Trophoblast cell (in vitro differentiated cells and primary cell): ENCODE results near the gene RTP2. TPM values are rescaled to one million over a fixed set of nuclear protein-coding genes. Genes with fewer than 3 reads are reported as not detected.

Experiments
- DNase-seq, 2 donors: peaks; one replicate each; pipeline ENCODE4 v3.0.0-alpha.2; 2016
- H2AFZ ChIP-seq: 2 replicates; pipeline ENCODE4 v1.6.1; 2013; ENCODE audit warnings: low read length, moderate library complexity, mild to moderate bottlenecking; ENCODE audit not compliant: insufficient read depth, poor library complexity
- H2AK5ac ChIP-seq: 2 replicates; pipeline ENCODE4 v1.6.1; 2013; ENCODE audit warnings: mild to moderate bottlenecking, low read length
- H2BK120ac ChIP-seq: 2 replicates; pipeline ENCODE4 v1.6.1; 2013; ENCODE audit warnings: low read length, mild to moderate bottlenecking, moderate library complexity; ENCODE audit not compliant: insufficient read depth, poor library complexity
- H2BK12ac ChIP-seq: 2 replicates; pipeline ENCODE4 v1.6.1; 2013; ENCODE audit warnings: mild to moderate bottlenecking, low read length, moderate library complexity
- H2BK5ac ChIP-seq: 2 replicates; pipeline ENCODE4 v1.6.1; 2013; ENCODE audit warnings: low read length, low read depth, moderate library complexity, mild to moderate bottlenecking; ENCODE audit not compliant: poor library complexity
- H3K14ac ChIP-seq: 2 replicates; pipeline ENCODE4 v1.6.1; 2013; ENCODE audit warnings: mild to moderate bottlenecking, low read length
- H3K18ac ChIP-seq: 2 replicates; pipeline ENCODE4 v1.6.1; 2013; ENCODE audit warnings: mild to moderate bottlenecking, low read length
- H3K23ac ChIP-seq: 2 replicates; pipeline ENCODE4 v1.6.1; 2013; ENCODE audit warnings: low read length
- H3K27ac ChIP-seq: 2 replicates; pipeline ENCODE4 v1.5.1; 2013; ENCODE audit warnings: low read depth, mild to moderate bottlenecking, inconsistent platforms, low read length, moderate library complexity
- H3K27me3 ChIP-seq: 2 replicates; pipeline ENCODE4 v1.6.1; 2013; ENCODE audit warnings: inconsistent platforms, mild to moderate bottlenecking, low read length, moderate library complexity; ENCODE audit not compliant: insufficient read depth
- H3K36me3 ChIP-seq, 2 experiments: 1 replicate in 1 of 2; 2 replicates in 1 of 2; pipeline ENCODE4 v1.6.1; 2013; ENCODE audit warnings: low read length in 2 of 2, mild to moderate bottlenecking in 2 of 2, moderate library complexity in 1 of 2; ENCODE audit not compliant: insufficient read depth in 2 of 2, control insufficient read depth in 1 of 2
- H3K4ac ChIP-seq: 2 replicates; pipeline ENCODE4 v1.6.1; 2013; ENCODE audit warnings: low read depth, mild to moderate bottlenecking, low read length, moderate library complexity
- H3K4me1 ChIP-seq, 2 experiments: 1 replicate in 1 of 2; 2 replicates in 1 of 2; pipeline ENCODE4 v1.6.1; 2013; ENCODE audit warnings: low read length in 2 of 2, mild to moderate bottlenecking in 2 of 2, moderate library complexity in 1 of 2; ENCODE audit not compliant: insufficient read depth in 2 of 2, control insufficient read depth in 1 of 2
- H3K4me2 ChIP-seq: 2 replicates; pipeline ENCODE4 v1.6.1; 2013; ENCODE audit warnings: inconsistent platforms, mild to moderate bottlenecking, low read length, moderate library complexity
- H3K4me3 ChIP-seq: 2 replicates; pipeline ENCODE4 v1.5.1; 2013; ENCODE audit warnings: mild to moderate bottlenecking, low read depth, low read length, inconsistent platforms
- H3K79me1 ChIP-seq: one replicate; pipeline ENCODE4 v1.6.1; 2013; ENCODE audit warnings: low read length
- H3K79me2 ChIP-seq: 2 replicates; pipeline ENCODE4 v1.6.1; 2013; ENCODE audit warnings: low read length, mild to moderate bottlenecking; ENCODE audit not compliant: control insufficient read depth, insufficient read depth, poor library complexity
- H3K9ac ChIP-seq: 2 replicates; pipeline ENCODE4 v1.6.1; 2013; ENCODE audit warnings: mild to moderate bottlenecking, low read length
- H3K9me3 ChIP-seq: 2 replicates; pipeline ENCODE4 v1.6.1; 2013; ENCODE audit warnings: low read depth, mild to moderate bottlenecking, control low read depth, inconsistent platforms, low read length; ENCODE audit not compliant: insufficient read depth
- H4K12ac ChIP-seq: 2 replicates; pipeline ENCODE4 v1.6.1; 2013; ENCODE audit warnings: low read depth, mild to moderate bottlenecking, low read length, moderate library complexity
- H4K8ac ChIP-seq: 2 replicates; pipeline ENCODE4 v1.6.1; 2013; ENCODE audit warnings: low read depth, mild to moderate bottlenecking, low read length, moderate library complexity
- H4K91ac ChIP-seq: one replicate; pipeline ENCODE4 v1.6.1; 2013; ENCODE audit warnings: low read depth, mild to moderate bottlenecking, low read length, moderate library complexity
- WGBS: extraction: QIAGEN DNeasy Blood & Tissue Kit; methylation state at CpG from one replicate; pipeline ENCODE4 v1.1.7; 2013; ENCODE audit warnings: missing lambda C conversion rate; ENCODE audit not compliant: insufficient read length, insufficient coverage; ENCODE audit errors: extremely low coverage; 5-methylcytosine and 5-hydroxymethylcytosine counted together
- polyA plus RNA-seq: library from polyadenylated mRNA; stranded (reverse); fragments of 200-250 nt; gene quantifications from 2 replicates; pipeline ENCODE4 v1.2.3, GENCODE V29; 2013

RTP2 gene
- polyA plus RNA-seq: not detected in 2 replicates

DNA sequence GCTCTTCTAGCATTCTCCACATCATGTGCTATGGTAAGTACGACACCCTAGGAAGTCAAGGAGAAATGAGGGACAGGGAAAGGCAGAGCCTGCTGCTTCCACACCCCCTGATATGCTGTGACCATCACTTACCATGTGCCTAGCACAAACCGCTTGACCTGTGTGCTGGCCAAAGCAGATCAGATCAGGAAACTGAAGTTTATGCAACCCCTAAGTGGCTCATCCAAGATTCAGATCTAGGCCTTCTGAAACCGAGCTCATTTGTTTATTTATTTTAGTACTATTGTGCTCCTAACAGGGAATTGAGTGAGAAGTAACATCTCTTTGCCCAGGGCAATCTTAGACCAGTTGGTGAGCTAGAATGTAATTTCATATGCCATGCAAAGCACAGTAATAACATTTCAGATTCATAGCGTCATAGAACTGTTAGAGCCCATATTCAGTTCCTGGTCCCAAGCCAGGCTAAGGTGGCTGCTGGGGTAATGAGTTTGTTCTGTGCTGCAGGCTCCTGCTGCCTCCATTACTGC is at the start of gene RTP2:
RTP2 (minus strand) TSS at position 51 of the 527 bp plus-strand sequence. CDS start 429 bp downstream, outside the sequence.
- Histone ChIP-seq H2BK5ac (no peak within 1 kb of the TSS), H3K18ac (no peak within 1 kb of the TSS), H4K91ac (no peak within 1 kb of the TSS), H3K23ac (no peak within 1 kb of the TSS), H3K4ac (no peak within 1 kb of the TSS), H2BK12ac (no peak within 1 kb of the TSS), H3K9ac (no peak within 1 kb of the TSS), H3K14ac (no peak within 1 kb of the TSS), H3K79me2 (no peaks in the 10 kb centered on the region), H2AFZ (no peak within 1 kb of the TSS), H3K79me1 (no peaks in the 10 kb centered on the region), H3K36me3 (no peaks in the 10 kb centered on the region), H3K4me1 (no peaks in the 10 kb centered on the region), H4K12ac (no peak within 1 kb of the TSS), H3K27me3 (no peaks in the 10 kb centered on the region), H4K8ac (no peak within 1 kb of the TSS), H2AK5ac (no peak within 1 kb of the TSS), H2BK120ac (no peak within 1 kb of the TSS), H3K27ac (no peak within 1 kb of the TSS), H3K4me3 (no peak within 1 kb of the TSS), H3K9me3 (peaks cover 2% of the 10 kb centered on the region), H3K4me2 (no peak within 1 kb of the TSS)
- no CpG with 5 or more reads among the region's 4 CpGs for WGBS
- DNase-seq: no peak

DNA sequence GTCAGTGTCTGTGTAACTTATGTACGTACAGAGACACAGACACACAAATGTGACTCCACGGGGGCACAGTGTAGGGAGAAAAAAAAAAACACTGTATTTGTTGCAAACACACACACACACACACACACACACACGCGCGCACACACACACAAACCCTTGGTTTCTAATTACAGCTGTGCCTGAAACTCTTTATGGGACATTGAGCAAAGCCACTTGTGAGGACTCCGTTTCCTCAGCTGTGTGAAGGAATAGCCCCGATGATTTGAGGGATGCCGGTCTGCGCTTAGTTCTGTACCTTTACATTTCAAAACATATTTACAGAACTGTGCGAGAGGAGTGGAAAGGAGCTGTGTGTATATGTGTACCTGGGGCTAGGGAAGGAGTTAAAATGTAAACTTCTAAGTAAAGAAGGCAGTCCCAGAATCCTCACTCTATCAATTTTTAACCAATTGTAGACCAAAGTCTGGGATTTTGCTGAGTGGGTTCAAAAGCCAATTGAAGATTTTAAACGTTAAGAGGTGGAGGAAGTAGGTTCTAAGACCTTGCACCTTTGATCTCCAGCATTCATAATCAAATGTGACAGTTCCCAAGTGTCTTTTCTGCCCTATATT is 48.3 kb upstream of the RTP2 start:
- Histone ChIP-seq H2BK120ac (peak overlapping the region; percentile 44), H3K9me3 (no peaks in the 10 kb centered on the region), H3K79me2 (peaks cover 2% of the 10 kb centered on the region), H3K18ac (peak overlapping the region; percentile 48), H2BK5ac (peak overlapping the region; percentile 70), H3K4me2 (peak overlapping the region; percentile 79), H3K27me3 (no peaks in the 10 kb centered on the region), H3K4me3 (no peak overlapping the region), H3K9ac (no peak overlapping the region), H3K23ac (no peak overlapping the region), H3K79me1 (peaks cover 14% of the 10 kb centered on the region), H3K36me3 (no peaks in the 10 kb centered on the region), H4K91ac (peak overlapping the region; percentile 82), H2BK12ac (peak overlapping the region; percentile 37), H4K12ac (no peak overlapping the region), H2AK5ac (no peak overlapping the region), H4K8ac (peak overlapping the region; percentile 46), H3K4ac (peak overlapping the region; percentile 24), H3K27ac (peak overlapping the region; percentile 95), H2AFZ (no peak overlapping the region), H3K4me1 (peaks cover 0 to 6% of the 10 kb centered on the region in 2 experiments), H3K14ac (peak overlapping the region; percentile 55)
- DNase-seq: no peak
- WGBS: no CpG with 5 or more reads among the region's 11 CpGs

GRCh38 chr3:187750006-187750512 is 47.7 kb upstream of the RTP2 start:
- Histone ChIP-seq H2AK5ac (no peak overlapping the region), H2BK12ac (peak overlapping the region; percentile 37), H3K4me1 (peaks cover 0 to 6% of the 10 kb centered on the region in 2 experiments), H2BK5ac (peak overlapping the region; percentile 70), H3K23ac (no peak overlapping the region), H2BK120ac (peak overlapping the region; percentile 44), H3K27me3 (no peaks in the 10 kb centered on the region), H3K36me3 (no peaks in the 10 kb centered on the region), H3K9me3 (no peaks in the 10 kb centered on the region), H3K4ac (peak overlapping the region; percentile 24), H3K4me3 (no peak overlapping the region), H4K8ac (peak overlapping the region; percentile 46), H4K91ac (peak overlapping the region; percentile 82), H4K12ac (no peak overlapping the region), H3K27ac (peak overlapping the region; percentile 95), H3K79me2 (peaks cover 2% of the 10 kb centered on the region), H3K18ac (peak overlapping the region; percentile 48), H3K9ac (no peak overlapping the region), H3K14ac (peak overlapping the region; percentile 55), H3K79me1 (peaks cover 16% of the 10 kb centered on the region), H3K4me2 (peak overlapping the region; percentile 79), H2AFZ (no peak overlapping the region)
- WGBS: no CpG with 5 or more reads among the region's 14 CpGs
- peak; percentile 97 to 98 for DNase-seq

GRCh38 chr3:187748050-187748481 is 45.7 kb upstream of the RTP2 start:
- H3K23ac ChIP-seq: no peak overlapping the region
- WGBS: no CpG with 5 or more reads among the region's 2 CpGs

More at GRCh38 chr3:187748050-187748481, 45.7 kb upstream of the RTP2 start:
- DNase-seq: peak; percentile 71 to 91
- Histone ChIP-seq H2AFZ (no peak overlapping the region), H3K4ac (no peak overlapping the region), H2BK120ac (no peak overlapping the region), H2BK5ac (no peak overlapping the region), H3K27me3 (no peaks in the 10 kb centered on the region), H3K14ac (no peak overlapping the region), H3K4me2 (no peak overlapping the region), H3K9me3 (no peaks in the 10 kb centered on the region), H4K8ac (no peak overlapping the region), H4K12ac (no peak overlapping the region), H3K18ac (no peak overlapping the region), H3K4me3 (no peak overlapping the region), H3K79me2 (peaks cover 11% of the 10 kb centered on the region), H3K27ac (no peak overlapping the region), H3K9ac (no peak overlapping the region), H2BK12ac (no peak overlapping the region), H4K91ac (no peak overlapping the region), H3K79me1 (peaks cover 28% of the 10 kb centered on the region), H3K36me3 (no peaks in the 10 kb centered on the region), H3K4me1 (peaks cover 0 to 6% of the 10 kb centered on the region in 2 experiments), H2AK5ac (no peak overlapping the region)
